Neuronal stem cell (in vitro differentiated cells): ENCODE measurements around the gene LPIN1.

Experiments
- DNase-seq: peaks from one replicate; pipeline ENCODE4 v3.0.0-alpha.2; 2013; ENCODE audit warnings: low spot score
- H2AFZ ChIP-seq: one replicate; pipeline ENCODE4 v1.6.1; 2013; ENCODE audit warnings: mild to moderate bottlenecking, low read length, inconsistent platforms
- H2AK5ac ChIP-seq: 2 replicates; pipeline ENCODE4 v1.6.1; 2013; ENCODE audit warnings: low read depth, mild to moderate bottlenecking, inconsistent platforms, low read length, moderate library complexity, mixed read lengths
- H2BK120ac ChIP-seq: 2 replicates; pipeline ENCODE4 v1.6.1; 2013; ENCODE audit warnings: low read depth, mild to moderate bottlenecking, inconsistent platforms, low read length, moderate library complexity, mixed read lengths
- H2BK12ac ChIP-seq: one replicate; pipeline ENCODE4 v1.6.1; 2013; ENCODE audit warnings: low read length, inconsistent platforms
- H2BK15ac ChIP-seq: 2 replicates; pipeline ENCODE4 v1.6.1; 2013; ENCODE audit warnings: mild to moderate bottlenecking, low read length, inconsistent platforms, mixed read lengths
- H2BK5ac ChIP-seq: one replicate; pipeline ENCODE4 v1.6.1; 2013; ENCODE audit warnings: inconsistent platforms, mild to moderate bottlenecking, low read length, moderate library complexity
- H3K14ac ChIP-seq: one replicate; pipeline ENCODE4 v1.6.1; 2013; ENCODE audit warnings: low read length, inconsistent platforms
- H3K18ac ChIP-seq: 2 replicates; pipeline ENCODE4 v1.6.1; 2013; ENCODE audit warnings: low read length, inconsistent platforms
- H3K23ac ChIP-seq: 2 replicates; pipeline ENCODE4 v1.6.1; 2013; ENCODE audit warnings: low read depth, mild to moderate bottlenecking, mixed read lengths, low read length, inconsistent platforms; ENCODE audit not compliant: poor library complexity
- H3K27ac ChIP-seq: replicated peaks from 3 replicates; pipeline ENCODE4 v1.5.1; 2013; ENCODE audit warnings: low read length, inconsistent platforms
- H3K27me3 ChIP-seq, 3 experiments: 2 replicates each; pipeline ENCODE4 v1.6.1; 2013; ENCODE audit warnings: low read length in 3 of 3, mild to moderate bottlenecking in 2 of 3, inconsistent platforms in 1 of 3, low read depth in 1 of 3, mixed read lengths in 1 of 3, moderate library complexity in 1 of 3; ENCODE audit not compliant: control insufficient read depth in 3 of 3, insufficient read depth in 3 of 3
- H3K36me3 ChIP-seq, 2 donors: replicated peaks in 1 of 2; 2 replicates each; pipeline ENCODE4 v1.6.1; 2013; ENCODE audit warnings: low read length in 2 of 2; ENCODE audit not compliant: control insufficient read depth in 2 of 2, insufficient read depth in 2 of 2
- H3K4ac ChIP-seq: 2 replicates; pipeline ENCODE4 v1.6.1; 2013; ENCODE audit warnings: inconsistent platforms, mild to moderate bottlenecking, low read length, moderate library complexity
- H3K4me1 ChIP-seq, 2 donors: 1 replicate in 1 of 2; 2 replicates in 1 of 2; pipeline ENCODE4 v1.6.1; 2013; ENCODE audit warnings: low read length in 2 of 2, low read depth in 1 of 2; ENCODE audit not compliant: control insufficient read depth in 2 of 2, insufficient read depth in 1 of 2
- H3K4me2 ChIP-seq: one replicate; pipeline ENCODE4 v1.6.1; 2013; ENCODE audit warnings: mild to moderate bottlenecking, low read length, inconsistent platforms; ENCODE audit not compliant: insufficient read depth, poor library complexity, severe bottlenecking
- H3K4me3 ChIP-seq, 2 donors: 2 replicates each; pipeline ENCODE4 v1.5.1; 2013; ENCODE audit warnings: low read length in 2 of 2, mild to moderate bottlenecking in 2 of 2, inconsistent platforms in 1 of 2, moderate library complexity in 1 of 2
- H3K79me1 ChIP-seq: one replicate; pipeline ENCODE4 v1.6.1; 2013; ENCODE audit warnings: low read depth, mild to moderate bottlenecking, inconsistent platforms, low read length, moderate library complexity
- H3K9ac ChIP-seq: one replicate; pipeline ENCODE4 v1.6.1; 2013; ENCODE audit warnings: mild to moderate bottlenecking, low read depth, low read length, inconsistent platforms; ENCODE audit not compliant: poor library complexity
- H3K9me3 ChIP-seq, 2 donors: replicated peaks in 1 of 2; 2 replicates each; pipeline versions ENCODE3 to v1.6.1; 2013; ENCODE audit warnings: low read length in 2 of 2, mild to moderate bottlenecking in 2 of 2, inconsistent platforms in 1 of 2, low read depth in 1 of 2, mixed read lengths in 1 of 2, moderate library complexity in 1 of 2; ENCODE audit not compliant: control insufficient read depth in 2 of 2, insufficient read depth in 1 of 2
- H4K8ac ChIP-seq: one replicate; pipeline ENCODE4 v1.6.1; 2013; ENCODE audit warnings: low read depth, mild to moderate bottlenecking, inconsistent platforms, low read length, moderate library complexity
- H4K91ac ChIP-seq: one replicate; pipeline ENCODE4 v1.6.1; 2013; ENCODE audit warnings: low read length, low read depth, mild to moderate bottlenecking, inconsistent platforms; ENCODE audit not compliant: poor library complexity
- WGBS, 2 donors: extraction: QIAGEN DNeasy Blood & Tissue Kit; methylation state at CpG; one replicate each; pipeline ENCODE4 v1.1.7; 2013; ENCODE audit warnings: missing lambda C conversion rate in 2 of 2, mixed read lengths in 1 of 2; ENCODE audit not compliant: insufficient read length in 2 of 2, insufficient replicate concordance in 1 of 2; ENCODE audit errors: extremely low coverage in 2 of 2; 5-methylcytosine and 5-hydroxymethylcytosine counted together

The LPIN1 gene

GRCh38 chr2:11713815-11714214, 32.6 kb upstream of the LPIN1 start:
- Histone ChIP-seq H3K27me3 (peaks cover 0 to 51% (median 0%) of the 10 kb centered on the region in 3 experiments), H3K4me1 (no peaks in the 10 kb centered on the region), H2BK120ac (no peak overlapping the region), H2AK5ac (no peak overlapping the region), H3K27ac (no peak overlapping the region), H2BK5ac (no peak overlapping the region), H4K91ac (no peak overlapping the region), H3K9ac (no peak overlapping the region), H3K9me3 (no peaks in the 10 kb centered on the region), H3K4me3 (no peak overlapping the region), H2BK12ac (no peak overlapping the region), H2BK15ac (no peak overlapping the region), H3K4ac (no peak overlapping the region), H4K8ac (no peak overlapping the region), H3K18ac (peak overlapping the region; percentile 15), H3K14ac (no peak overlapping the region), H3K36me3 (no peaks in the 10 kb centered on the region), H3K4me2 (no peak overlapping the region), H2AFZ (no peak overlapping the region), H3K79me1 (no peaks in the 10 kb centered on the region), H3K23ac (no peak overlapping the region)
- no CpG with 5 or more reads among the region's 7 CpGs for WGBS, 2 donors
- DNase-seq: no peak

DNA sequence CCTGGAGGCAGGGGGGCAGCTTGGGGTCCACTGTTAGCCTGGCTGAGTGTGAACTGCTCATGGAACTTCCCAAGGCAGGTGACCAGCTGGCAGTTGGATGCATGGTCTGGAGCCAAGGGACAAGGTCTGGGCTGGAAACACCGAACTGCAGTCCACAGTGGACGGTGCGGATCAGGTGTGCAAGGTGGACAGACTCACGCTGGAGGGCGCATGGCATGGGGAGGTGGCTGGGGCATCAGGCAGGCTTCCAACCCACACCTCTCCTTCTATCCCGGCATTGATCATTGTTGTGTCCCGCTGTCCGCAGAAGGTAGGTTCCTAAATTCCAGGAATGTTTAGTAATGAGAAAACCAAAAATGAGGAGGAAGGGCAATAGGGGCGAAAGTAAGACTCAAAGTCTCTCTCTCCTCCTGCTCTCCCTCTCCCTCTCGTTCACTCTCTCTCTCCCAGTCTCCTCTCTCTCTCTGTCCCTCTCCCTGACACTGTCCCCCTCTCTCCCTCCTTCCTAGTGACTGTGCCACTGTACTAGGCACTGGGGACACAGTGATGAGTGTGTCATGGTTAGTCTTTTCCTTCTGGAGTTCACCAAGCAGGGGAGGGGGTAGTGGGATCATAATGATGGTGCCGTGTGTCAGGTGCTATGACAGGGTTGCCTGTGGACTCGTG, 30.3 kb upstream of the LPIN1 start:
- no peak overlapping the region for H2AFZ ChIP-seq
- no peak for DNase-seq
- H2BK5ac ChIP-seq: no peak overlapping the region
- WGBS, 2 donors: no CpG with 5 or more reads among the region's 12 CpGs
- H4K8ac ChIP-seq: no peak overlapping the region
- H3K4me3 ChIP-seq: no peak overlapping the region
- no peaks in the 10 kb centered on the region for H3K4me1 ChIP-seq
- H3K36me3 ChIP-seq: no peaks in the 10 kb centered on the region
- H3K23ac ChIP-seq: no peak overlapping the region
- H2BK120ac ChIP-seq: no peak overlapping the region
- no peak overlapping the region for H3K27ac ChIP-seq
- H3K27me3 ChIP-seq: peaks cover 0 to 67% (median 0%) of the 10 kb centered on the region in 3 experiments
- H4K91ac ChIP-seq: no peak overlapping the region
- no peak overlapping the region for H2BK15ac ChIP-seq
- H2BK12ac ChIP-seq: no peak overlapping the region
- no peaks in the 10 kb centered on the region for H3K9me3 ChIP-seq
- H3K4me2 ChIP-seq: no peak overlapping the region
- no peak overlapping the region for H3K9ac ChIP-seq
- peak overlapping the region; percentile 50 for H3K18ac ChIP-seq
- H3K14ac ChIP-seq: no peak overlapping the region
- no peak overlapping the region for H3K4ac ChIP-seq
- no peak overlapping the region for H2AK5ac ChIP-seq
- H3K79me1 ChIP-seq: no peaks in the 10 kb centered on the region

- H3K4me2 ChIP-seq: no peak overlapping the region
- no CpG with 5 or more reads among the region's 8 CpGs for WGBS, 2 donors
- no peaks in the 10 kb centered on the region for H3K36me3 ChIP-seq
- H3K23ac ChIP-seq: no peak overlapping the region
- H3K9ac ChIP-seq: no peak overlapping the region
- no peak overlapping the region for H2BK5ac ChIP-seq
- no peak overlapping the region for H2BK15ac ChIP-seq
- H3K4ac ChIP-seq: no peak overlapping the region
- no peak overlapping the region for H4K91ac ChIP-seq
- H3K14ac ChIP-seq: no peak overlapping the region
- no peak overlapping the region for H2BK120ac ChIP-seq
- H3K27ac ChIP-seq: no peak overlapping the region
- no peak overlapping the region for H3K4me3 ChIP-seq
- DNase-seq: no peak
- no peak overlapping the region for H2AK5ac ChIP-seq
- H3K4me1 ChIP-seq: no peaks in the 10 kb centered on the region
- no peak overlapping the region for H3K18ac ChIP-seq
- no peaks in the 10 kb centered on the region for H3K9me3 ChIP-seq
- H2BK12ac ChIP-seq: no peak overlapping the region
- H3K27me3 ChIP-seq: peaks cover 0 to 67% (median 0%) of the 10 kb centered on the region in 3 experiments
- H3K79me1 ChIP-seq: no peaks in the 10 kb centered on the region
- no peak overlapping the region for H4K8ac ChIP-seq
- no peak overlapping the region for H2AFZ ChIP-seq
These were observed 29.6 kb upstream of the LPIN1 start for GRCh38 chr2:11716689-11717321.

- H4K91ac ChIP-seq: no peak overlapping the region
- H4K8ac ChIP-seq: no peak overlapping the region
- no peak overlapping the region for H3K14ac ChIP-seq
- no peak overlapping the region for H2AFZ ChIP-seq
- H3K23ac ChIP-seq: no peak overlapping the region
- H3K9me3 ChIP-seq: no peaks in the 10 kb centered on the region
- WGBS, 2 donors: no CpG with 5 or more reads among the region's 1 CpG
- H2BK5ac ChIP-seq: no peak overlapping the region
- H3K36me3 ChIP-seq: no peaks in the 10 kb centered on the region
- no peak overlapping the region for H3K4ac ChIP-seq
- no peak overlapping the region for H2BK15ac ChIP-seq
- no peak overlapping the region for H2BK12ac ChIP-seq
- no peak for DNase-seq
- H3K4me2 ChIP-seq: no peak overlapping the region
- H2BK120ac ChIP-seq: no peak overlapping the region
- no peak overlapping the region for H3K27ac ChIP-seq
- no peaks in the 10 kb centered on the region for H3K79me1 ChIP-seq
- H3K18ac ChIP-seq: no peak overlapping the region
- no peak overlapping the region for H3K4me3 ChIP-seq
- H3K9ac ChIP-seq: no peak overlapping the region
- no peak overlapping the region for H2AK5ac ChIP-seq
- no peaks in the 10 kb centered on the region for H3K4me1 ChIP-seq
- peaks cover 0 to 73% (median 0%) of the 10 kb centered on the region in 3 experiments for H3K27me3 ChIP-seq
These were observed 28.8 kb upstream of the LPIN1 start for GRCh38 chr2:11717623-11718022.
